HL-60 (cell line): Measurements from ENCODE around the gene TNFSF13.

ENCODE experiments used
- DNase-seq, 2 experiments: peaks; one replicate each; pipeline ENCODE4 v3.0.0-alpha.2; 2010 to 2020; ENCODE audit warnings: low read depth in 1 of 2, low spot score in 1 of 2
- H3K27ac ChIP-seq: fragments of 250-450 bp; sonication (Bioruptor Pico); replicated peaks from 2 replicates; pipeline ENCODE4 v1.5.1; 2020; ENCODE audit warnings: mild to moderate bottlenecking, moderate library complexity
- H3K27me3 ChIP-seq: fragments of 250-450 bp; sonication (Bioruptor Pico); 2 replicates; pipeline ENCODE4 v1.5.1; 2021; ENCODE audit warnings: mild to moderate bottlenecking, moderate library complexity; ENCODE audit not compliant: insufficient read depth, poor library complexity, severe bottlenecking
- H3K4me3 ChIP-seq: replicated peaks from 2 replicates; pipeline ENCODE4 v1.5.1; 2011; ENCODE audit warnings: mild to moderate bottlenecking, control low read depth, low read length; ENCODE audit not compliant: insufficient read depth
- CTCF ChIP-seq: IDR thresholded peaks from one replicate; pipeline ENCODE4 v1.5.1; 2011; ENCODE audit warnings: low read length, control low read depth, inconsistent platforms; ENCODE audit not compliant: insufficient read depth
- GABPA ChIP-seq: IDR thresholded peaks from 2 replicates; pipeline ENCODE4 v1.6.1; 2012; ENCODE audit warnings: low read depth
- POLR2AphosphoS5 ChIP-seq: IDR thresholded peaks from 2 replicates; pipeline ENCODE4 v1.6.1; 2012; ENCODE audit warnings: low read depth
- REST ChIP-seq: IDR thresholded peaks from 2 replicates; pipeline ENCODE4 v1.6.1; 2012; ENCODE audit warnings: low read depth; ENCODE audit not compliant: insufficient replicate concordance
- SPI1 ChIP-seq: IDR thresholded peaks from 2 replicates; pipeline ENCODE4 v1.6.1; 2012; ENCODE audit warnings: low read depth, mild to moderate bottlenecking, borderline replicate concordance

The TNFSF13 gene

GRCh38 chr17:7583253-7584109 is 24.9 kb downstream of the TNFSF13 start, which contains the start of gene MPDU1:
MPDU1 (plus strand) TSS chr17:7583852; CDS start chr17:7583863, 11 bp downstream.
- TF ChIP-seq GABPA (no peak), REST (peak; percentile 80), POLR2AphosphoS5 (peak; percentile 73; the same call in 1 of the 2 replicates), SPI1 (peak; percentile 74; the same call in 1 of the 2 replicates), CTCF (no peak)
- Histone ChIP-seq H3K4me3 (peak within 1 kb of the TSS; percentile 48), H3K27ac (peak within 1 kb of the TSS; percentile 98), H3K27me3 (no peaks in the 10 kb centered on the region)
- DNase-seq: peak; percentile 84 to 89

DNA sequence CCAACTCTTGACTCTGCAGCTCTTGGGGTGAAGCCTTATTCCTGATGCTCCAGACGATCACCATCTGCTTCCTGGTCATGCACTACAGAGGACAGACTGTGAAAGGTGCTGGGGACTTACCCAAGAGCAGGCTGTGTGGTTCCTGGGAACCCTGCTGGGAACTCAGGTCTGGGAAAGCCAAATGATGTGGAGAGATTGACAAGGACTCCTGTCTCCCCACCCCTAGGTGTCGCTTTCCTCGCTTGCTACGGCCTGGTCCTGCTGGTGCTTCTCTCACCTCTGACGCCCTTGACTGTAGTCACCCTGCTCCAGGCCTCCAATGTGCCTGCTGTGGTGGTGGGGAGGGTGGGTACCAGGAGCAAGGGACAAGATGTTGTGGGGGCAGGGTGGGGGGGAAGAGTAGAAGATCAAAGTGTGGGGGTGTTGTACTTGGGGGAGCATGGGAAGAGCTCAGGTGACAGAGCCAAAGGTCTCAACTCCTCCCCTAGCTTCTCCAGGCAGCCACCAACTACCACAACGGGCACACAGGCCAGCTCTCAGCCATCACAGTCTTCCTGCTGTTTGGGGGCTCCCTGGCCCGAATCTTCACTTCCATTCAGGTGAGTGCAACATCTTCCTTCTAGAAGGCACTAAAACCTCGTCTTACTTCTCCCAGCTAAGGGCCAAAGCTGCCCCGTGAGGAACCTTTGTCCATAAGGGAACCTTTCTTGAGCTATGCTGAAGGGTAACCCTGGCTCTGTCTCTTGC is 28.3 kb downstream of the TNFSF13 start:
- Histone ChIP-seq H3K27ac (peak overlapping the region; percentile 63), H3K27me3 (no peaks in the 10 kb centered on the region), H3K4me3 (no peak overlapping the region)
- TF ChIP-seq CTCF (peak; percentile 56), POLR2AphosphoS5 (no peak)
- peak in 1 of 2 experiments; percentile 63 for DNase-seq

DNA sequence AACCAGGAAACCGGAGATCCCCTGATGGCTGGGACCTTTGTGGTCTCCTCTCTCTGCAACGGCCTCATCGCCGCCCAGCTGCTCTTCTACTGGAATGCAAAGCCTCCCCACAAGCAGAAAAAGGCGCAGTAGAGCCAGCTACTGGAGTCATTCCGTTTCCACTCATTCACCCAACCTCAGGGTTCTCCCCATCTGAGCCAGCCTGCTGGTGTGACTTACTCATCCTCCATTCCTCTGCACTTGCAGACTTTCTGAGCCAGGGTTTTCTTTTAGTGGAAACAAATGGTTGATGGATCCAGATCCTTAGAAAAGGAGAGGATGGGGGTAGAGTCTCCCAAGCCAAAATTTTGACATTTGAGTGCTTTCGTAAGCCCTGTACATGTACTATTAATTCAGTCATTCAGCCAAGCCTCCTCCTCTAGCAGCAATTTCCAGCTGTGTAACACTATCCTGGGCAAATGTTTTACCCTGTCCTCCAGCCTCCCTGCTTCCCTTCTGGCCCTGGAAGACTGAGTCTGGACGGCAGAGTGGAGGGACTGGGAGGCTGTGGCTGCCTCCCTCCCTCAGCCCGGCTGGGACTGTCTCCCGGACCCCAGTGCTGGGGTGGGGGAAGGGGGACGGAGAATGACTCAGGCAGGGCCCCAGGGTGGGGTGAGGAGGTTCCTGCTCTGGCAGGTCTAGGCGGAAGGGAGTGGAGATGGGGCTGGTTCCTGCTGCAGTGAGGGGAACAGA is 29.0 kb downstream of the TNFSF13 start:
- peak overlapping the region; percentile 63 for H3K27ac ChIP-seq
- DNase-seq: peak in 1 of 2 experiments; percentile 58

GRCh38 chr17:7588553-7589203 is 30.1 kb downstream of the TNFSF13 start:
- H3K27ac ChIP-seq: peak overlapping the region; percentile 63
- TF ChIP-seq POLR2AphosphoS5 (no peak), GABPA (no peak), CTCF (no peak), SPI1 (no peak), REST (no peak)
- no peak overlapping the region for H3K4me3 ChIP-seq
- H3K27me3 ChIP-seq: no peaks in the 10 kb centered on the region
- DNase-seq: peak in 1 of 2 experiments; percentile 0

More for the DNA sequence above, 29.0 kb downstream of the TNFSF13 start:
- TF ChIP-seq GABPA: no peak
- Histone ChIP-seq H3K4me3 (no peak overlapping the region), H3K27me3 (no peaks in the 10 kb centered on the region)
